PC-3 (cell line): ENCODE measurements around the gene ROR1. TPM values are rescaled to one million over a fixed set of nuclear protein-coding genes. Genes with fewer than 3 reads are reported as not detected.

Source experiments
- ATAC-seq: fragments of 200-7000 bp; cut with Tn5 transposase; 2 replicates; pipeline ENCODE4 v1.9.1; 2020; ENCODE audit warnings: mild to moderate bottlenecking, moderate library complexity
- BruUV-seq: library from RNA; stranded (reverse); fragments of 400-500 nt; replicated peaks from 2 replicates; lab custom pipeline; 2021; lab: Mats Ljungman, UMichigan
- CTCF ChIA-PET: fragments of 300-600 bp; sonication (Branson Sonifier 250); formaldehyde crosslinking; loops from one replicate; lab custom pipeline; 2022; ENCODE audit warnings: antibody characterized with exemption; lab: Charles Lee
- POLR2A ChIA-PET: fragments of 300-600 bp; sonication (Branson Sonifier 250); formaldehyde crosslinking; loops from one replicate; lab custom pipeline; 2022; ENCODE audit warnings: antibody characterized with exemption; ENCODE audit not compliant: unreplicated experiment; lab: Charles Lee
- DNase-seq: peaks from one replicate; pipeline ENCODE4 v3.0.0-alpha.2; 2015
- H2AFZ ChIP-seq: fragments of 300-600 bp; sonication (generic); 2 replicates; pipeline ENCODE4 v1.6.0; 2016; ENCODE audit warnings: antibody characterized with exemption, low read length
- H3F3A ChIP-seq: fragments of 300-600 bp; sonication (generic); one replicate; pipeline ENCODE4 v1.6.0; 2017; ENCODE audit warnings: antibody characterized with exemption, low read length, control low read depth, mild to moderate bottlenecking; ENCODE audit not compliant: unreplicated experiment
- H3K27ac ChIP-seq: fragments of 300-600 bp; sonication (generic); 2 replicates; pipeline ENCODE4 v1.5.1; 2016; ENCODE audit warnings: mild to moderate bottlenecking, low read length
- H3K27me3 ChIP-seq: fragments of 300-600 bp; sonication (generic); 2 replicates; pipeline ENCODE4 v1.6.1; 2016; ENCODE audit warnings: low read length, mixed read lengths
- H3K36me3 ChIP-seq: fragments of 300-600 bp; sonication (generic); 2 replicates; pipeline ENCODE4 v1.6.1; 2016; ENCODE audit warnings: low read depth, mixed run types, low read length, mixed read lengths
- H3K4me1 ChIP-seq: fragments of 300-600 bp; sonication (generic); 2 replicates; pipeline ENCODE4 v1.5.1; 2016; ENCODE audit warnings: low read length; ENCODE audit not compliant: insufficient read depth
- H3K4me2 ChIP-seq: fragments of 300-600 bp; sonication (generic); 2 replicates; pipeline ENCODE4 v1.6.0; 2016; ENCODE audit warnings: low read length
- H3K4me3 ChIP-seq: fragments of 300-600 bp; sonication (generic); 2 replicates; pipeline ENCODE4 v1.5.1; 2016; ENCODE audit warnings: mild to moderate bottlenecking, low read length, mixed read lengths
- H3K79me2 ChIP-seq: fragments of 300-600 bp; sonication (generic); 2 replicates; pipeline ENCODE4 v1.6.1; 2017; ENCODE audit warnings: low read length, mixed read lengths
- H3K9ac ChIP-seq: fragments of 300-600 bp; sonication (generic); 2 replicates; pipeline ENCODE4 v1.6.0; 2016; ENCODE audit warnings: mild to moderate bottlenecking, low read length
- H3K9me2 ChIP-seq: fragments of 300-600 bp; sonication (generic); replicated peaks from 2 replicates; pipeline ENCODE4 v1.6.1; 2016; ENCODE audit warnings: mixed run types, low read length, mixed read lengths
- H3K9me3 ChIP-seq: fragments of 300-600 bp; sonication (generic); 2 replicates; pipeline ENCODE4 v1.6.1; 2016; ENCODE audit warnings: low read length, mixed read lengths
- H4K20me1 ChIP-seq: fragments of 300-600 bp; sonication (generic); 2 replicates; pipeline ENCODE4 v1.6.1; 2016; ENCODE audit warnings: low read length, mixed read lengths
- EZH2 ChIP-seq: fragments of 300-600 bp; sonication (generic); IDR thresholded peaks from one replicate; pipeline ENCODE4 v1.6.1; 2017; ENCODE audit warnings: antibody characterized with exemption, mild to moderate bottlenecking, low read length; ENCODE audit not compliant: unreplicated experiment
- EZH2phosphoT487 ChIP-seq: fragments of 300-600 bp; sonication (generic); IDR thresholded peaks from 2 replicates; pipeline ENCODE4 v1.6.1; 2018; ENCODE audit warnings: mild to moderate bottlenecking, antibody characterized with exemption, low read length, borderline replicate concordance
- intact Hi-C: fragments of 100-400 bp; cut with micrococcal nuclease; formaldehyde crosslinking; loops from 2 replicates; pipeline ENCODE4 v1.9.0; 2023
- total RNA-seq: library from RNA; depleted of rRNA; stranded (reverse); fragments of >200 nt; gene quantifications from 2 replicates; pipeline ENCODE4 v1.2.3, GENCODE V29; 2014
- TF ChIP-seq, protein P1 (sequence below): fragments of 300-600 bp; sonication (generic); conservative IDR thresholded peaks from 2 replicates; pipeline ENCODE4 v1.5.1; 2017; ENCODE audit warnings: antibody characterized with exemption, low read depth, mild to moderate bottlenecking, low read length

The ROR1 gene
- total RNA-seq, 1 experiment from 2014 or later = 16.5 TPM

DNA sequence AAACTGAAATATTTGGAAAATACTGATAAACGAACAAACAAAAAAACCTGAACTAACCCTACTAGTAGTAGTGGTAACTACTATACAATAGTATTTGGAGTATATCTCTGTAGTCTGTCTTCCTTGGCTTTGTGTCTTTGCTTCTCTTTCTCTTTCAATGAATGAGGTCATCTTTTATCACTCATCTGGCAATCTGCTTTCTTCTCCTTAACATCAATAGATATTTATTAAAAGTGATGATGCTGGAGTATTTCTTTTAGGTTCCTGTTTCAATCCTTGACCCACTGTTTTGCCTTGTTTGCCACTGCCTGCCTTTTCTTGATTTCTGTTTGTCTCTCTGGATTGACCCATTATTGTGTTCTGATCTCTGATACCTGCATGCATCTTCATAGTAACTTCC is 71.5 kb downstream of the ROR1 start:
- ATAC-seq = no peak
- ChIA-PET POLR2A (no interaction called here), CTCF (no interaction called here)
- H3K4me3 ChIP-seq = no peak overlapping the region
- H3K9me3 ChIP-seq = no peaks in the 10 kb centered on the region
- no peaks in the 10 kb centered on the region for H4K20me1 ChIP-seq
- H3K36me3 ChIP-seq = no peaks in the 10 kb centered on the region
- intact Hi-C loops = no loop called here
- no peak overlapping the region for H3K9ac ChIP-seq
- no peaks in the 10 kb centered on the region for H3F3A ChIP-seq
- no peaks in the 10 kb centered on the region for H3K27me3 ChIP-seq
- no peak overlapping the region for H3K27ac ChIP-seq
- H3K4me2 ChIP-seq = no peak overlapping the region
- no TSS peak for BruUV-seq
- no peak overlapping the region for H2AFZ ChIP-seq
- DNase-seq = no peak
- TF ChIP-seq, protein P1, sequence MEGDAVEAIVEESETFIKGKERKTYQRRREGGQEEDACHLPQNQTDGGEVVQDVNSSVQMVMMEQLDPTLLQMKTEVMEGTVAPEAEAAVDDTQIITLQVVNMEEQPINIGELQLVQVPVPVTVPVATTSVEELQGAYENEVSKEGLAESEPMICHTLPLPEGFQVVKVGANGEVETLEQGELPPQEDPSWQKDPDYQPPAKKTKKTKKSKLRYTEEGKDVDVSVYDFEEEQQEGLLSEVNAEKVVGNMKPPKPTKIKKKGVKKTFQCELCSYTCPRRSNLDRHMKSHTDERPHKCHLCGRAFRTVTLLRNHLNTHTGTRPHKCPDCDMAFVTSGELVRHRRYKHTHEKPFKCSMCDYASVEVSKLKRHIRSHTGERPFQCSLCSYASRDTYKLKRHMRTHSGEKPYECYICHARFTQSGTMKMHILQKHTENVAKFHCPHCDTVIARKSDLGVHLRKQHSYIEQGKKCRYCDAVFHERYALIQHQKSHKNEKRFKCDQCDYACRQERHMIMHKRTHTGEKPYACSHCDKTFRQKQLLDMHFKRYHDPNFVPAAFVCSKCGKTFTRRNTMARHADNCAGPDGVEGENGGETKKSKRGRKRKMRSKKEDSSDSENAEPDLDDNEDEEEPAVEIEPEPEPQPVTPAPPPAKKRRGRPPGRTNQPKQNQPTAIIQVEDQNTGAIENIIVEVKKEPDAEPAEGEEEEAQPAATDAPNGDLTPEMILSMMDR = no peak
- no peak for TF ChIP-seq EZH2
- TF ChIP-seq EZH2phosphoT487 = no peak
- H3K4me1 ChIP-seq = peaks cover 11% of the 10 kb centered on the region
- H3K79me2 ChIP-seq = peaks cover 20% of the 10 kb centered on the region; the same call in 1 of the 2 replicates
- H3K9me2 ChIP-seq = no peaks in the 10 kb centered on the region

GRCh38 chr1:63847308-63847910 is 73.6 kb downstream of the ROR1 start:
- H3K9me3 ChIP-seq = no peaks in the 10 kb centered on the region
- H2AFZ ChIP-seq = no peak overlapping the region
- peak; percentile 89 for DNase-seq
- H3K4me1 ChIP-seq = peaks cover 11% of the 10 kb centered on the region
- intact Hi-C loops = no loop called here
- no peaks in the 10 kb centered on the region for H3K36me3 ChIP-seq
- H3K9me2 ChIP-seq = no peaks in the 10 kb centered on the region
- BruUV-seq = no TSS peak
- ATAC-seq = no peak
- H3K4me3 ChIP-seq = no peak overlapping the region
- no peak overlapping the region for H3K27ac ChIP-seq
- CTCF ChIA-PET = no interaction called here
- no peaks in the 10 kb centered on the region for H3F3A ChIP-seq
- no peaks in the 10 kb centered on the region for H3K27me3 ChIP-seq
- TF ChIP-seq EZH2phosphoT487 (no peak), EZH2 (no peak)
- TF ChIP-seq, protein P1 = peak; percentile 48
- H3K4me2 ChIP-seq = no peak overlapping the region
- H3K9ac ChIP-seq = no peak overlapping the region
- no peaks in the 10 kb centered on the region for H4K20me1 ChIP-seq
- peaks cover 7% of the 10 kb centered on the region; the same call in 1 of the 2 replicates for H3K79me2 ChIP-seq
- POLR2A ChIA-PET = no interaction called here

- Histone ChIP-seq H3K4me2 (no peak overlapping the region), H3K9ac (no peak overlapping the region), H3K4me1 (peaks cover 11% of the 10 kb centered on the region), H3K4me3 (no peak overlapping the region), H3K9me2 (no peaks in the 10 kb centered on the region), H3K9me3 (no peaks in the 10 kb centered on the region), H3K27me3 (no peaks in the 10 kb centered on the region), H2AFZ (no peak overlapping the region), H4K20me1 (no peaks in the 10 kb centered on the region), H3K36me3 (no peaks in the 10 kb centered on the region), H3F3A (no peaks in the 10 kb centered on the region), H3K79me2 (peaks cover 7% of the 10 kb centered on the region; the same call in 1 of the 2 replicates), H3K27ac (no peak overlapping the region)
- no peak for TF ChIP-seq EZH2phosphoT487
- no peak for TF ChIP-seq EZH2
- TF ChIP-seq, protein P1 = no peak
- intact Hi-C loops = no loop called here
- ChIA-PET POLR2A (no interaction called here), CTCF (no interaction called here)
- ATAC-seq (no peak), DNase-seq (no peak)
- BruUV-seq = no TSS peak
Measured at GRCh38 chr1:63848733-63849132, 74.9 kb downstream of the ROR1 start.
